ENCODE measurements around the gene CLMP. TPM values are rescaled to one million over a fixed set of nuclear protein-coding genes. Genes with fewer than 3 reads are reported as not detected.

CLMP gene
- total RNA-seq, 1 experiment from 2014 or later = 5.4 TPM

GRCh38 chr11:123186286-123186685 is 8.8 kb downstream of the CLMP start:
- Histone ChIP-seq H3K4me3 (no peak overlapping the region), H3K36me3 (ENCODE audit: low read depth) (no peaks in the 10 kb centered on the region), H3K79me2 (ENCODE audit: low read depth) (peaks cover 30% of the 10 kb centered on the region), H3F3A (ENCODE audit: insufficient read depth, low read depth) (peaks cover 30% of the 10 kb centered on the region), H3K9me3 (ENCODE audit: insufficient read depth, low read depth) (no peaks in the 10 kb centered on the region), H2AFZ (no peak overlapping the region), H3K4me1 (replicated peaks; ENCODE audit: insufficient read depth) (peaks cover 79% of the 10 kb centered on the region), H3K9me2 (ENCODE audit: insufficient read depth) (no peaks in the 10 kb centered on the region), H3K27ac (peak overlapping the region; percentile 70), H3K4me2 (no peak overlapping the region), H3K27me3 (ENCODE audit: insufficient read depth, low read depth) (no peaks in the 10 kb centered on the region), H4K20me1 (ENCODE audit: insufficient read depth) (no peaks in the 10 kb centered on the region)
- TF ChIP-seq CTCF (conservative IDR thresholded peaks at IDR 0.05) (no peak), EZH2 (IDR thresholded peaks at IDR 0.05; ENCODE audit: low read depth) (no peak)
- intact Hi-C loops (cut with micrococcal nuclease; ENCODE audit: unreplicated experiment) = loop anchor here (10.0 kb wide), 1 partner anchor 71 kb away; no protein-coding TSS in a partner anchor
- POLR2A ChIA-PET (ENCODE audit: unreplicated experiment) = no interaction called here
- BruUV-seq (replicated peaks) = no TSS peak
- CTCF ChIA-PET = no interaction called here
- DNase-seq = peak; percentile 30 to 82

- Histone ChIP-seq H3K4me2 (peak overlapping the region; percentile 45), H2AFZ (no peak overlapping the region), H3K9me3 (ENCODE audit: insufficient read depth, low read depth) (no peaks in the 10 kb centered on the region), H3F3A (ENCODE audit: insufficient read depth, low read depth) (peaks cover 40% of the 10 kb centered on the region), H3K4me1 (replicated peaks; ENCODE audit: insufficient read depth) (peaks cover 89% of the 10 kb centered on the region), H3K4me3 (no peak overlapping the region), H3K27ac (peak overlapping the region; percentile 70), H3K27me3 (ENCODE audit: insufficient read depth, low read depth) (no peaks in the 10 kb centered on the region), H4K20me1 (ENCODE audit: insufficient read depth) (no peaks in the 10 kb centered on the region), H3K79me2 (ENCODE audit: low read depth) (peaks cover 21% of the 10 kb centered on the region), H3K36me3 (ENCODE audit: low read depth) (no peaks in the 10 kb centered on the region), H3K9me2 (ENCODE audit: insufficient read depth) (no peaks in the 10 kb centered on the region)
- intact Hi-C loops (cut with micrococcal nuclease; ENCODE audit: unreplicated experiment) = loop anchor here (10.0 kb wide), 1 partner anchor 71 kb away; no protein-coding TSS in a partner anchor
- ChIA-PET CTCF (interaction anchor here (0.7 kb wide), 1 partner anchor 265 kb away, joined by 5 read pairs; no protein-coding TSS in a partner anchor), POLR2A (ENCODE audit: unreplicated experiment) (interaction anchor here (0.6 kb wide), 1 partner anchor 123 kb away, joined by 3 read pairs; the partner anchor contains the start of gene HSPA8)
- BruUV-seq (replicated peaks) = no TSS peak
- no peak for TF ChIP-seq CTCF (conservative IDR thresholded peaks at IDR 0.05)
- TF ChIP-seq EZH2 (IDR thresholded peaks at IDR 0.05; ENCODE audit: low read depth) = no peak
- DNase-seq = no peak
Measured at GRCh38 chr11:123185326-123185725, 9.7 kb downstream of the CLMP start.

GRCh38 chr11:123184531-123184930 is 10.5 kb downstream of the CLMP start:
- Histone ChIP-seq H4K20me1 (ENCODE audit: insufficient read depth) (no peaks in the 10 kb centered on the region), H3K9me2 (ENCODE audit: insufficient read depth) (no peaks in the 10 kb centered on the region), H3K4me2 (peak overlapping the region; percentile 45), H3K9me3 (ENCODE audit: insufficient read depth, low read depth) (no peaks in the 10 kb centered on the region), H3K27me3 (ENCODE audit: insufficient read depth, low read depth) (no peaks in the 10 kb centered on the region), H3K4me3 (no peak overlapping the region), H3K36me3 (ENCODE audit: low read depth) (no peaks in the 10 kb centered on the region), H3F3A (ENCODE audit: insufficient read depth, low read depth) (peaks cover 41% of the 10 kb centered on the region), H3K79me2 (ENCODE audit: low read depth) (peaks cover 25% of the 10 kb centered on the region), H3K27ac (peak overlapping the region; percentile 70), H3K4me1 (replicated peaks; ENCODE audit: insufficient read depth) (peaks cover 96% of the 10 kb centered on the region), H2AFZ (no peak overlapping the region)
- TF ChIP-seq EZH2 (IDR thresholded peaks at IDR 0.05; ENCODE audit: low read depth) = no peak
- TF ChIP-seq CTCF (conservative IDR thresholded peaks at IDR 0.05) = no peak
- ChIA-PET CTCF (no interaction called here), POLR2A (ENCODE audit: unreplicated experiment) (no interaction called here)
- no TSS peak for BruUV-seq (replicated peaks)
- DNase-seq = no peak
- intact Hi-C loops (cut with micrococcal nuclease; ENCODE audit: unreplicated experiment) = loop anchor here (5.0 to 10.0 kb wide), 2 partner anchors 37 to 70 kb away; no protein-coding TSS in a partner anchor
